Endothelial cell (in vitro differentiated cells): ENCODE results near the gene JAML. TPM values are rescaled to one million over a fixed set of nuclear protein-coding genes. Genes with fewer than 3 reads are reported as not detected.

Experiments
- DNase-seq: peaks from one replicate; pipeline ENCODE4 v3.0.0; 2021; ENCODE audit warnings: low spot score
- H3K27ac Mint-ChIP-seq: one replicate; pipeline ENCODE4 v1.8.0; 2021; ENCODE audit warnings: mixed read lengths, inconsistent platforms; ENCODE audit not compliant: unreplicated experiment
- H3K27me3 Mint-ChIP-seq: one replicate; pipeline ENCODE4 v1.8.0; 2021; ENCODE audit warnings: mild to moderate bottlenecking, moderate library complexity, mixed read lengths, inconsistent platforms; ENCODE audit not compliant: unreplicated experiment
- H3K36me3 Mint-ChIP-seq: one replicate; pipeline ENCODE4 v1.8.0; 2021; ENCODE audit warnings: mild to moderate bottlenecking, low read depth, mixed read lengths, inconsistent platforms; ENCODE audit not compliant: unreplicated experiment
- H3K4me1 Mint-ChIP-seq: one replicate; pipeline ENCODE4 v1.8.0; 2021; ENCODE audit warnings: mild to moderate bottlenecking, mixed read lengths, inconsistent platforms; ENCODE audit not compliant: unreplicated experiment
- H3K4me3 Mint-ChIP-seq: one replicate; pipeline ENCODE4 v1.8.0; 2021; ENCODE audit warnings: mild to moderate bottlenecking, mixed read lengths, inconsistent platforms; ENCODE audit not compliant: unreplicated experiment
- H3K9me3 Mint-ChIP-seq: one replicate; pipeline ENCODE4 v1.8.0; 2021; ENCODE audit warnings: mixed read lengths, inconsistent platforms; ENCODE audit not compliant: unreplicated experiment
- CTCF ChIP-seq: fragments of 200-600 bp; sonication (generic); IDR thresholded peaks from one replicate; pipeline ENCODE4 v1.5.0; 2021; ENCODE audit warnings: antibody characterized with exemption; ENCODE audit not compliant: unreplicated experiment
- total RNA-seq: library from RNA; stranded (reverse); fragmentation: NEBNext Ultra II Directional; extraction: Animal tissue kit (Norgen Biotek cat#: 25700); gene quantifications from one replicate; pipeline ENCODE4 v1.2.1, GENCODE V29; 2021; ENCODE audit not compliant: unreplicated experiment

Gene JAML
- total RNA-seq, 1 donor from 2014 or later = 0.31 TPM

GRCh38 chr11:118214210-118214914 is 10.4 kb downstream of the JAML start:
- Mint-ChIP-seq H3K27me3 (peaks cover 4% of the 10 kb centered on the region), H3K4me1 (peaks cover 37% of the 10 kb centered on the region), H3K27ac (no peak overlapping the region), H3K36me3 (no peaks in the 10 kb centered on the region), H3K4me3 (no peak overlapping the region), H3K9me3 (no peaks in the 10 kb centered on the region)
- no peak for TF ChIP-seq CTCF
- no peak for DNase-seq

- TF ChIP-seq CTCF = no peak
- no peak overlapping the region for H3K4me3 Mint-ChIP-seq
- peaks cover 37% of the 10 kb centered on the region for H3K4me1 Mint-ChIP-seq
- no peak for DNase-seq
- no peak overlapping the region for H3K27ac Mint-ChIP-seq
- H3K27me3 Mint-ChIP-seq = peaks cover 4% of the 10 kb centered on the region
- no peaks in the 10 kb centered on the region for H3K36me3 Mint-ChIP-seq
- no peaks in the 10 kb centered on the region for H3K9me3 Mint-ChIP-seq
Measured at GRCh38 chr11:118213781-118214180, 11.0 kb downstream of the JAML start.

GRCh38 chr11:118213201-118213600 is 11.6 kb downstream of the JAML start:
- no peak overlapping the region for H3K4me3 Mint-ChIP-seq
- no peaks in the 10 kb centered on the region for H3K9me3 Mint-ChIP-seq
- no peak for TF ChIP-seq CTCF
- H3K27ac Mint-ChIP-seq = peak overlapping the region; percentile 32
- H3K4me1 Mint-ChIP-seq = peaks cover 37% of the 10 kb centered on the region
- no peak for DNase-seq
- peaks cover 4% of the 10 kb centered on the region for H3K27me3 Mint-ChIP-seq
- H3K36me3 Mint-ChIP-seq = no peaks in the 10 kb centered on the region

- peak overlapping the region; percentile 32 for H3K27ac Mint-ChIP-seq
- no peaks in the 10 kb centered on the region for H3K36me3 Mint-ChIP-seq
- H3K4me1 Mint-ChIP-seq = peaks cover 37% of the 10 kb centered on the region
- DNase-seq = no peak
- no peak overlapping the region for H3K4me3 Mint-ChIP-seq
- no peak for TF ChIP-seq CTCF
- H3K9me3 Mint-ChIP-seq = no peaks in the 10 kb centered on the region
- peaks cover 4% of the 10 kb centered on the region for H3K27me3 Mint-ChIP-seq
Measured at GRCh38 chr11:118212781-118213191, 12.0 kb downstream of the JAML start.

GRCh38 chr11:118212131-118212725 is 12.6 kb downstream of the JAML start:
- no peak overlapping the region for H3K27ac Mint-ChIP-seq
- peak overlapping the region; percentile 5 for H3K4me3 Mint-ChIP-seq
- no peak for DNase-seq
- no peaks in the 10 kb centered on the region for H3K36me3 Mint-ChIP-seq
- H3K4me1 Mint-ChIP-seq = peaks cover 37% of the 10 kb centered on the region
- H3K9me3 Mint-ChIP-seq = no peaks in the 10 kb centered on the region
- peaks cover 4% of the 10 kb centered on the region for H3K27me3 Mint-ChIP-seq
- TF ChIP-seq CTCF = no peak
